Measurements from ENCODE around the gene RPL12. TPM values are rescaled to one million over a fixed set of nuclear protein-coding genes. Genes with fewer than 3 reads are reported as not detected.

Gene RPL12
- total and polyA plus RNA-seq, 4 donors: 289 to 829 (median 485) TPM

DNA sequence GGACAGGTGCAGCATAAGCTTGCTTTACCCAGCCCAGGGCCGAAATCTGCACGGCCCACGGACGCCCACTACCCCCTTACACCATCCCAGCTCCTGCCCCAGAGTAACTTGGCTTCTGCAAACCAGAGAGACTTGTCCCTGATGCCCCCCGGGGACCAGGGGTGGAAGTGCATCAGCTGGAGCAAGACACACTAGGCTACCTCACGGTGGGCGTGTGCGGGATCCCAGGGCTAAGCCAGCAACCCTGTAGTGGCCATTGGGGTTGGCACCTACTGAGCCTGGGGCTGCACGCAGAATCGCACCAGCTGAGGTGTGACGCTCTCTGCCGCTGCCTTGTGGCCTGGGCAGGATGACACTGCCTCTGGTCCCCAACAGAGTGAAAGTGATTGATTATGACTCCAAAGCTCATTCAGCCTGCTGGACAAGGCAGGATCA lies 33.2 kb downstream of the RPL12 start:
- TF ChIP-seq RAD21 (IDR thresholded peaks at IDR 0.05) (peak in 1 of 2 donors; percentile 63), HNF4G (IDR thresholded peaks at IDR 0.05) (no peak), NR2F2 (IDR thresholded peaks at IDR 0.05) (no peak), HNF4A (conservative IDR thresholded peaks at IDR 0.05) (peak in 1 of 2 donors; percentile 27), ATF3 (IDR thresholded peaks at IDR 0.05) (no peak), RXRA (IDR thresholded peaks at IDR 0.05) (no peak), FOXA1 (IDR thresholded peaks at IDR 0.05) (no peak), TAF1 (conservative IDR thresholded peaks at IDR 0.05) (no peak), SP1 (IDR thresholded peaks at IDR 0.05) (no peak), JUND (IDR thresholded peaks at IDR 0.05) (no peak)
- TF ChIP-seq, protein P1, sequence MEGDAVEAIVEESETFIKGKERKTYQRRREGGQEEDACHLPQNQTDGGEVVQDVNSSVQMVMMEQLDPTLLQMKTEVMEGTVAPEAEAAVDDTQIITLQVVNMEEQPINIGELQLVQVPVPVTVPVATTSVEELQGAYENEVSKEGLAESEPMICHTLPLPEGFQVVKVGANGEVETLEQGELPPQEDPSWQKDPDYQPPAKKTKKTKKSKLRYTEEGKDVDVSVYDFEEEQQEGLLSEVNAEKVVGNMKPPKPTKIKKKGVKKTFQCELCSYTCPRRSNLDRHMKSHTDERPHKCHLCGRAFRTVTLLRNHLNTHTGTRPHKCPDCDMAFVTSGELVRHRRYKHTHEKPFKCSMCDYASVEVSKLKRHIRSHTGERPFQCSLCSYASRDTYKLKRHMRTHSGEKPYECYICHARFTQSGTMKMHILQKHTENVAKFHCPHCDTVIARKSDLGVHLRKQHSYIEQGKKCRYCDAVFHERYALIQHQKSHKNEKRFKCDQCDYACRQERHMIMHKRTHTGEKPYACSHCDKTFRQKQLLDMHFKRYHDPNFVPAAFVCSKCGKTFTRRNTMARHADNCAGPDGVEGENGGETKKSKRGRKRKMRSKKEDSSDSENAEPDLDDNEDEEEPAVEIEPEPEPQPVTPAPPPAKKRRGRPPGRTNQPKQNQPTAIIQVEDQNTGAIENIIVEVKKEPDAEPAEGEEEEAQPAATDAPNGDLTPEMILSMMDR (IDR thresholded peaks at IDR 0.05; ENCODE audit: low read depth, low read length, missing input control): peak; percentile 7
- TF ChIP-seq, protein P2, sequence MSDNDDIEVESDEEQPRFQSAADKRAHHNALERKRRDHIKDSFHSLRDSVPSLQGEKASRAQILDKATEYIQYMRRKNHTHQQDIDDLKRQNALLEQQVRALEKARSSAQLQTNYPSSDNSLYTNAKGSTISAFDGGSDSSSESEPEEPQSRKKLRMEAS (IDR thresholded peaks at IDR 0.05): no peak
- Histone ChIP-seq H3K27ac (ENCODE audit: low read depth in 1 of 2, low read length in 2 of 2) (no peak overlapping the region), H3K4me3 (ENCODE audit: low read depth in 1 of 3, low read length in 3 of 3) (no peak overlapping the region), H3K36me3 (ENCODE audit: control insufficient read depth in 4 of 4, insufficient read depth in 3 of 4, low read depth in 1 of 4, low read length in 3 of 4) (no peaks in the 10 kb centered on the region), H3K9ac (ENCODE audit: low read depth in 1 of 2, low read length in 2 of 2) (no peak overlapping the region), H3K4me1 (ENCODE audit: control insufficient read depth in 4 of 4, insufficient read depth in 4 of 4, low read length in 3 of 4) (peaks cover 5 to 22% (median 17%) of the 10 kb centered on the region in 4 donors), H3K27me3 (ENCODE audit: control insufficient read depth in 4 of 4, insufficient read depth in 4 of 4, low read length in 3 of 4) (no peaks in the 10 kb centered on the region), H3K9me3 (ENCODE audit: control insufficient read depth in 4 of 4, low read length in 3 of 4) (no peaks in the 10 kb centered on the region)
- no peak for DNase-seq (ENCODE audit: low spot score)
- WGBS: 76% methylated on average over 12 of the region's 12 CpGs

DNA sequence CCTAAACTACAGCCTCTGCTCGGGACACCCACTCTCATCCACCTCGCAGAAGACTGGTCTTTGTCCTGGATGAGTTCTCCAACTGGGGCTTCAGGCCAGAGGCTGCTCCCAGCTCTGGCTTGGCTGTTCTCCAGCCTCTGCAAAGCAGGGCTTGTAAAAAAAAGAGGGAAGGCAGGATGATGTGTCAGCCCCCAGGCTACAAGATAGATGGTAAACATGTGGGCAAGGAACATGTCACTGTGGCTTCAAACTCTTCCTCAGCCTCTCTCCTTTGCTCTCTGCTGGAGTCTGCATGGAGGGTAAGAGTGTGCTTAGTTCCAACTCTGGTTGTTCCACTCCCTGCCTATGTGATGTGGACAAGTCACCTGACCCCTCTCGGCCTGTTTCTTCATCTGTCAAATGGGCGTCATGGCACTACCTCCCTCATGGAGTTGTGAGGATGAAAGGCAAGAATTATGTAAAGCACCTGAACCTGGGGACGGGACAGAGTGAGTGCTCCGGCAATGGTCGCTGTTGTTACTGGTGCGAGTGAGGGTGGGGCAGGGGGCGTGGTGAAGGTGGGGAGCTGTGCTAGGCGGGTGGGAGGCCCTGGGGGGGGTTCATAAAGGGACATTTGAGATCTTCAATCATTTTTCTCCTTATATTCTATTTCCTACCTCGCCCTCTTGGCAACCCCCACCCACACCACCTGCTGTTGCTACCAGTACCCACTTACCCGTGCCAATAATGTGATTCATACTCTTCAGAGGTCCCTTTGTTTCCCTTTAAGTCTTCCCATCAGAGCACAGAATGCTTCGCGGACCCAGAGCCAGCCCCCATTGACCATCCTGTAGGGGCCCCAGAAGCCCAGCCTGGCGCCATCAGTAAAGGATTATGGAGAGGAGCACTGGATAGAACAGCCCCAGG lies 33.8 kb downstream of the RPL12 start:
- no peaks in the 10 kb centered on the region for H3K27me3 ChIP-seq (ENCODE audit: control insufficient read depth in 4 of 4, insufficient read depth in 4 of 4, low read length in 3 of 4)
- no peak overlapping the region for H3K27ac ChIP-seq (ENCODE audit: low read depth in 1 of 2, low read length in 2 of 2)
- no peak overlapping the region for H3K4me3 ChIP-seq (ENCODE audit: low read depth in 1 of 3, low read length in 3 of 3)
- no peak overlapping the region for H3K9ac ChIP-seq (ENCODE audit: low read depth in 1 of 2, low read length in 2 of 2)
- H3K36me3 ChIP-seq (ENCODE audit: control insufficient read depth in 4 of 4, insufficient read depth in 3 of 4, low read depth in 1 of 4, low read length in 3 of 4): no peaks in the 10 kb centered on the region
- no peaks in the 10 kb centered on the region for H3K9me3 ChIP-seq (ENCODE audit: control insufficient read depth in 4 of 4, low read length in 3 of 4)
- whole genome bisulfite sequencing: 81% methylated on average over 15 of the region's 15 CpGs
- peaks cover 2 to 16% (median 10%) of the 10 kb centered on the region in 4 donors for H3K4me1 ChIP-seq (ENCODE audit: control insufficient read depth in 4 of 4, insufficient read depth in 4 of 4, low read length in 3 of 4)
- no peak for DNase-seq (ENCODE audit: low spot score)
- TF ChIP-seq GABPA (IDR thresholded peaks at IDR 0.05 in 1 of 2, conservative IDR thresholded peaks at IDR 0.05 in 1 of 2) (no peak), ZBTB33 (IDR thresholded peaks at IDR 0.05) (no peak), JUND (IDR thresholded peaks at IDR 0.05) (no peak), NR2F2 (IDR thresholded peaks at IDR 0.05) (no peak), TAF1 (conservative IDR thresholded peaks at IDR 0.05) (no peak), FOXA1 (IDR thresholded peaks at IDR 0.05) (no peak), YY1 (IDR thresholded peaks at IDR 0.05) (no peak), REST (IDR thresholded peaks at IDR 0.05) (no peak), FOXA2 (IDR thresholded peaks at IDR 0.05) (no peak), EGR1 (IDR thresholded peaks at IDR 0.05; ENCODE audit: low read depth in 2 of 2) (no peak), RXRA (IDR thresholded peaks at IDR 0.05) (no peak), RAD21 (IDR thresholded peaks at IDR 0.05) (no peak), ATF3 (IDR thresholded peaks at IDR 0.05) (no peak)
- TF ChIP-seq, protein P2 (IDR thresholded peaks at IDR 0.05): no peak
- TF ChIP-seq, protein P1 (IDR thresholded peaks at IDR 0.05; ENCODE audit: low read depth, low read length, missing input control): no peak
